ENCODE data around the gene PARN. TPM values are rescaled to one million over a fixed set of nuclear protein-coding genes. Genes with fewer than 3 reads are reported as not detected.
"Not testable (repeated sequence)": the region's sequence is repeated elsewhere in the genome, so short reads cannot be mapped to it uniquely, and the experiment has no call there.

PARN gene
- total RNA-seq, 2 experiments from 2014 or later: 27.4 to 28.2 TPM

DNA sequence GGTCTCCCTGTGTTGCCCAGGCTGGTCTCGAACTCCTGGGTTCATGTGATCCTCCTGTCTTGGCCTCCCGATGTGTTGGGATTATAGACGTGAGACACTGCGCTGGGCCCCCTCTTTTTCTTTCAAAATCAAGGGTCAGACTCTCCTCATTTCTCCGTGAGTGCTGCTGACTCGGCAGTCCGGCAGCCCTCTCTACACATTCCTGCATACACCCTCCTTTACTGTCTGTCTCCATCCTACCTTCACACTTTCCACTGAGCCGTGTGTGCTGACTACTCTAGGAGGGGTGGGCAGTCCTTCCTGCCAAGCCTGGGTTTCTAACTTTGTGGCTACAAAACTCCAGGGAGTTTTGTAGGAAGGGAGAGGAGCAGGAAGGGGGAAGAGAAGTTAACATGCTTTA, 195.2 kb downstream of the PARN start:
- no peaks in the 10 kb centered on the region for H3K27me3 ChIP-seq (ENCODE audit: control insufficient read depth in 1 of 2, insufficient read depth in 2 of 2, low read length in 2 of 2)
- peaks cover 7% of the 10 kb centered on the region for H3K36me3 ChIP-seq (ENCODE audit: insufficient read depth, low read length)
- no peak overlapping the region for H3K27ac ChIP-seq (ENCODE audit: low read depth in 1 of 2, low read length in 2 of 2)
- Mint-ChIP-seq H3K4me1 (ENCODE audit: low read depth) (peaks cover 46% of the 10 kb centered on the region), H3K27me3 (no peaks in the 10 kb centered on the region), H3K9me3 (no peaks in the 10 kb centered on the region), H3K4me3 (no peak overlapping the region), H3K27ac (no peak overlapping the region), H3K36me3 (ENCODE audit: low read depth) (peaks cover 37% of the 10 kb centered on the region)
- POLR2A ChIA-PET: no interaction called here
- ATAC-seq (ENCODE audit: poor library complexity) (no peak), DNase-seq (no peak)
- TF ChIP-seq, protein P1, sequence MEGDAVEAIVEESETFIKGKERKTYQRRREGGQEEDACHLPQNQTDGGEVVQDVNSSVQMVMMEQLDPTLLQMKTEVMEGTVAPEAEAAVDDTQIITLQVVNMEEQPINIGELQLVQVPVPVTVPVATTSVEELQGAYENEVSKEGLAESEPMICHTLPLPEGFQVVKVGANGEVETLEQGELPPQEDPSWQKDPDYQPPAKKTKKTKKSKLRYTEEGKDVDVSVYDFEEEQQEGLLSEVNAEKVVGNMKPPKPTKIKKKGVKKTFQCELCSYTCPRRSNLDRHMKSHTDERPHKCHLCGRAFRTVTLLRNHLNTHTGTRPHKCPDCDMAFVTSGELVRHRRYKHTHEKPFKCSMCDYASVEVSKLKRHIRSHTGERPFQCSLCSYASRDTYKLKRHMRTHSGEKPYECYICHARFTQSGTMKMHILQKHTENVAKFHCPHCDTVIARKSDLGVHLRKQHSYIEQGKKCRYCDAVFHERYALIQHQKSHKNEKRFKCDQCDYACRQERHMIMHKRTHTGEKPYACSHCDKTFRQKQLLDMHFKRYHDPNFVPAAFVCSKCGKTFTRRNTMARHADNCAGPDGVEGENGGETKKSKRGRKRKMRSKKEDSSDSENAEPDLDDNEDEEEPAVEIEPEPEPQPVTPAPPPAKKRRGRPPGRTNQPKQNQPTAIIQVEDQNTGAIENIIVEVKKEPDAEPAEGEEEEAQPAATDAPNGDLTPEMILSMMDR (IDR thresholded peaks at IDR 0.05): no peak
- H3K9me3 ChIP-seq (ENCODE audit: control insufficient read depth in 1 of 2, insufficient read depth in 1 of 2, low read length in 2 of 2): peaks cover 0 to 3% of the 10 kb centered on the region in 2 experiments
- H3K4me3 ChIP-seq (ENCODE audit: low read length): no peak overlapping the region
- H3K4me1 ChIP-seq (ENCODE audit: insufficient read depth, low read length): peaks cover 15% of the 10 kb centered on the region
- CTCF ChIA-PET: no interaction called here
- intact Hi-C loops (cut with DNase I, micrococcal nuclease): no loop called here

DNA sequence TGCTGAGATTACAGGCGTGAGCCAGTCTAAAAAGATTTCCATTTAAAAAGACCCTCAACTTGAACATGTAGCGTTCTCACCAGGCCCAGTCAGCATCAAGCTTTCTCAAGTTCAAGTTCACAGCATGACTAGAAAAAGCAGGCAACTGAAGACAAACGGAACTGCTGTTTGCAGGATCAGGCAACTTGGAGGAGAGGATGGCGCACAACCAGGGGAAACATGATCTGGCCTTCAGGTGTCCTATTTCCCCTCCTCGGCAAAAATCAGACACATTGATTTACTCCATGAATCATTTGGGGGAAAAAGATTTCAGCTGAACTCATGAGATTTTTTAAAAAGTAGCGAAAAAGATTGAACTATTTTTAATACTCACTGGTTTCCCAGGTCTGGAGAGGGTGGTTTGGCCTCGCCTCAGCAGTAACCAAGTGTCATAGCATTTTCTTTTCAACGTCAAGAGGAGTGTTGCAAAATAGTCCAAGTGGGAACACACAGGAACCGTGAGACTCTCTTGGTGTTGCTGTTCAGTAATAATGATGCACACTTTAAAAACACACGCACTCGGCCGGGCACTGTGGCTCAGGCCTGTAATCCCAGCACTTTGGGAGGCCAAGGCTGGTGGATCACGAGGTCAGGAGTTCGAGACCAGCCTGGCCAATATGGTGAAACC, 201.0 kb downstream of the PARN start:
- H3K4me1 ChIP-seq (ENCODE audit: insufficient read depth, low read length); H3K36me3 ChIP-seq (ENCODE audit: insufficient read depth, low read length); H3K27ac ChIP-seq (ENCODE audit: low read depth in 1 of 2, low read length in 2 of 2); intact Hi-C loops (cut with DNase I, micrococcal nuclease); ATAC-seq (ENCODE audit: poor library complexity); H3K9me3 Mint-ChIP-seq; CTCF ChIA-PET; H3K4me1 Mint-ChIP-seq (ENCODE audit: low read depth); POLR2A ChIA-PET; H3K27ac Mint-ChIP-seq; H3K27me3 Mint-ChIP-seq; H3K9me3 ChIP-seq (ENCODE audit: control insufficient read depth in 1 of 2, insufficient read depth in 1 of 2, low read length in 2 of 2); H3K4me3 Mint-ChIP-seq; H3K27me3 ChIP-seq (ENCODE audit: control insufficient read depth in 1 of 2, insufficient read depth in 2 of 2, low read length in 2 of 2); DNase-seq; H3K4me3 ChIP-seq (ENCODE audit: low read length): not testable (repeated sequence)
- H3K36me3 Mint-ChIP-seq (ENCODE audit: low read depth): peaks cover 19% of the 10 kb centered on the region

DNA sequence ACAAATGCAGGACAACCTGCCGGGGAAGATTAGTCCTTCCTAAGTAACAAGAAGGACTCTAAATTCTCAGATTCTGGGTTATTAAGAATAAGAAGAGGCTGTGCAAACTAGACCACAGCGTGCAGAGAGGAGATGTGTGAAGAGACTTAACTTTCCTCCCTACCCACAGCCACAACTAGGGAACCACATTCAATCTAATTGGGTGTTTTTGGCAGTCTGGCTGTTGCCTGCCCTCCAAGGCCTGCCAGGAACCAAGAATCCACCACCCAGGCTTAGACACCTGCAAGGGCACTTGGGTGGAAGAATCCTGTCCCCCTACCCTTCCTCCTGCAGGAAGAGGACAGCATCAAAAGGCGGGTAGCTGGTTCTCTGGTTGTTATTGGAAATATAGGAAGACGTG, 202.0 kb downstream of the PARN start:
- Histone ChIP-seq H3K27ac (ENCODE audit: low read depth in 1 of 2, low read length in 2 of 2) (no peak overlapping the region), H3K9me3 (ENCODE audit: control insufficient read depth in 1 of 2, insufficient read depth in 1 of 2, low read length in 2 of 2) (peaks cover 0 to 3% of the 10 kb centered on the region in 2 experiments), H3K4me3 (ENCODE audit: low read length) (no peak overlapping the region), H3K27me3 (ENCODE audit: control insufficient read depth in 1 of 2, insufficient read depth in 2 of 2, low read length in 2 of 2) (no peaks in the 10 kb centered on the region), H3K4me1 (ENCODE audit: insufficient read depth, low read length) (no peaks in the 10 kb centered on the region), H3K36me3 (ENCODE audit: insufficient read depth, low read length) (peaks cover 4% of the 10 kb centered on the region)
- TF ChIP-seq, protein P1 (IDR thresholded peaks at IDR 0.05): no peak
- ChIA-PET CTCF (no interaction called here), POLR2A (no interaction called here)
- DNase-seq (no peak), ATAC-seq (ENCODE audit: poor library complexity) (no peak)
- no peaks in the 10 kb centered on the region for H3K27me3 Mint-ChIP-seq
- no peaks in the 10 kb centered on the region for H3K4me1 Mint-ChIP-seq (ENCODE audit: low read depth)
- no peaks in the 10 kb centered on the region for H3K9me3 Mint-ChIP-seq
- intact Hi-C loops (cut with DNase I, micrococcal nuclease): no loop called here
- peaks cover 12% of the 10 kb centered on the region for H3K36me3 Mint-ChIP-seq (ENCODE audit: low read depth)
- no peak overlapping the region for H3K27ac Mint-ChIP-seq
- H3K4me3 Mint-ChIP-seq: no peak overlapping the region

DNA sequence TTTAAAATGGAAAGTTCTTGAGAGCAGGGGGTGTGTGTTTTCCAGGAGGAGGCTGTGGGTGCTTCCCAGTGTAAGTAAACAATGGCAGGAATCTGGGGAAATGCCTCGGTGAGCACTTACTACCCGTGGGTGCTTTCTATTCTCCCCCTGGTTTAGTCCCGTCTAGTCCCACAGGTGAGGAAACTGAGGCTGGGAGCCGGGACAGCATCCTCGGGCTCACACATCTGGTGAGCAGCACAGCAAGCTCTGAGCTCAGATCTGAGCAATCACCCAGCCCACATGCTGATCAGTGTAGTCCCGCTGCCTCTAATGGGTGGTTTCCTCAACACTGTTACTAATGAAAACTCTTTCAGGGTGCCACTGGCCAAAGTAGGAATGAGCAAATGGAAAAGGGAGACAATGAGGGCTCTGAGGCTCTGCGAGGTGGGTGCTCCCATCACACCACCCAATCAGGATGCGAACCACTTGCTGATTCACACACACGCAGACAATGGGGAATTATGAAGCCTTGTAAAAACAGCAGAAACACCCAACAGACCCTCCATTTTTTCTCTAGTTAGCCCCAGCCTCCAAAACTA, 202.6 kb downstream of the PARN start:
- Mint-ChIP-seq H3K9me3 (no peaks in the 10 kb centered on the region), H3K36me3 (ENCODE audit: low read depth) (peaks cover 10% of the 10 kb centered on the region), H3K4me1 (ENCODE audit: low read depth) (no peaks in the 10 kb centered on the region), H3K27me3 (no peaks in the 10 kb centered on the region), H3K27ac (no peak overlapping the region), H3K4me3 (no peak overlapping the region)
- Histone ChIP-seq H3K27me3 (ENCODE audit: control insufficient read depth in 1 of 2, insufficient read depth in 2 of 2, low read length in 2 of 2) (no peaks in the 10 kb centered on the region), H3K4me1 (ENCODE audit: insufficient read depth, low read length) (no peaks in the 10 kb centered on the region), H3K36me3 (ENCODE audit: insufficient read depth, low read length) (peaks cover 2% of the 10 kb centered on the region), H3K27ac (ENCODE audit: low read depth in 1 of 2, low read length in 2 of 2) (no peak overlapping the region), H3K4me3 (ENCODE audit: low read length) (no peak overlapping the region), H3K9me3 (ENCODE audit: control insufficient read depth in 1 of 2, insufficient read depth in 1 of 2, low read length in 2 of 2) (no peaks in the 10 kb centered on the region)
- POLR2A ChIA-PET: no interaction called here
- CTCF ChIA-PET: no interaction called here
- intact Hi-C loops (cut with DNase I, micrococcal nuclease): no loop called here
- no peak for ATAC-seq (ENCODE audit: poor library complexity)
- DNase-seq: no peak
- TF ChIP-seq, protein P1 (IDR thresholded peaks at IDR 0.05): no peak

Measured in CD4-positive, alpha-beta T cell (primary cell).